ENCODE measurements around the gene CBX8. TPM values are rescaled to one million over a fixed set of nuclear protein-coding genes. Genes with fewer than 3 reads are reported as not detected.

The CBX8 gene
- polyA plus RNA-seq, 5 donors = 7.3 to 12.4 (median 9.2) TPM

- DNase-seq = no peak
Observed at GRCh38 chr17:79794659-79795511, 2.0 kb downstream of the CBX8 start.

- DNase-seq = no peak
Observed at GRCh38 chr17:79793924-79794304, 3.0 kb downstream of the CBX8 start.

GRCh38 chr17:79792984-79793923 lies 3.6 kb downstream of the CBX8 start:
- DNase-seq = peak in 1 of 2 donors; percentile 55

- no peak for DNase-seq
Observed at GRCh38 chr17:79792341-79792871, 4.5 kb downstream of the CBX8 start.

- DNase-seq = no peak
Observed at GRCh38 chr17:79791735-79792161, 5.1 kb downstream of the CBX8 start.

GRCh38 chr17:79790805-79791734 lies 5.8 kb downstream of the CBX8 start:
- DNase-seq = no peak

GRCh38 chr17:79789943-79790804 lies 6.7 kb downstream of the CBX8 start:
- DNase-seq = peak in 1 of 2 donors; percentile 34

- DNase-seq = no peak
Observed at GRCh38 chr17:79788989-79789942, 7.6 kb downstream of the CBX8 start.

- DNase-seq = no peak
Observed at GRCh38 chr17:79788455-79788854, 8.4 kb downstream of the CBX8 start.

GRCh38 chr17:79786930-79787643 lies 9.8 kb downstream of the CBX8 start:
- no peak for DNase-seq

- DNase-seq = no peak
Observed at GRCh38 chr17:79785900-79786810, 10.7 kb downstream of the CBX8 start.

- no peak for DNase-seq
Observed at GRCh38 chr17:79785017-79785899, 11.6 kb downstream of the CBX8 start.

GRCh38 chr17:79784353-79785016 lies 12.4 kb downstream of the CBX8 start:
- DNase-seq = no peak

GRCh38 chr17:79783891-79784290 lies 13.0 kb downstream of the CBX8 start:
- DNase-seq = no peak
